IMR-90 (cell line): ENCODE results near the gene RHOF. TPM values are rescaled to one million over a fixed set of nuclear protein-coding genes. Genes with fewer than 3 reads are reported as not detected.
"Not testable (repeated sequence)": the region's sequence is repeated elsewhere in the genome, so short reads cannot be mapped to it uniquely, and the experiment has no call there.

ENCODE experiments used
- ATAC-seq: fragments of 200-7000 bp; cut with Tn5 transposase; 2 replicates; pipeline ENCODE4 v1.9.1; 2020; ENCODE audit warnings: low read depth, mild to moderate bottlenecking, moderate library complexity
- BruUV-seq: library from RNA; stranded (reverse); fragments of 400-500 nt; replicated peaks from 2 replicates; lab custom pipeline; 2021; lab: Mats Ljungman, UMichigan
- CTCF ChIA-PET: fragments of 300-600 bp; formaldehyde crosslinking; extraction: SDS; loops from one replicate; lab custom pipeline; 2021; ENCODE audit warnings: antibody characterized with exemption; lab: Yijun Ruan, JAX
- POLR2A ChIA-PET: fragments of 300-600 bp; sonication (Branson Sonifier 250); formaldehyde crosslinking; loops from one replicate; lab custom pipeline; 2022; ENCODE audit warnings: antibody characterized with exemption; ENCODE audit not compliant: unreplicated experiment; lab: Charles Lee
- DNase-seq: peaks from one replicate; pipeline ENCODE4 v3.0.0; 2013
- H2AFZ ChIP-seq: replicated peaks from 2 replicates; pipeline ENCODE3; 2013; ENCODE audit warnings: low read length, mild to moderate bottlenecking; ENCODE audit not compliant: poor library complexity
- H2AK5ac ChIP-seq: 2 replicates; pipeline ENCODE4 v1.6.1; 2013; ENCODE audit warnings: low read depth, low read length, inconsistent platforms
- H2AK9ac ChIP-seq: replicated peaks from 2 replicates; pipeline ENCODE3; 2013; ENCODE audit warnings: mild to moderate bottlenecking, low read depth, low read length, moderate library complexity; ENCODE audit not compliant: poor library complexity
- H2BK120ac ChIP-seq: 2 replicates; pipeline ENCODE4 v1.6.1; 2013; ENCODE audit warnings: low read depth, low read length, inconsistent platforms
- H2BK15ac ChIP-seq: 3 replicates; pipeline ENCODE4 v1.6.1; 2013; ENCODE audit warnings: low read depth, low read length, inconsistent platforms
- H2BK20ac ChIP-seq: 2 replicates; pipeline ENCODE4 v1.6.1; 2013; ENCODE audit warnings: low read depth, mild to moderate bottlenecking, inconsistent platforms, low read length, moderate library complexity
- H2BK5ac ChIP-seq: 2 replicates; pipeline ENCODE4 v1.6.1; 2013; ENCODE audit warnings: mild to moderate bottlenecking, low read depth, low read length, inconsistent platforms; ENCODE audit not compliant: poor library complexity, severe bottlenecking
- H3K14ac ChIP-seq: replicated peaks from 2 replicates; pipeline ENCODE4 v1.6.1; 2013; ENCODE audit warnings: low read depth, low read length, inconsistent platforms
- H3K18ac ChIP-seq: 2 replicates; pipeline ENCODE4 v1.6.1; 2013; ENCODE audit warnings: low read depth, low read length, control low read depth
- H3K23ac ChIP-seq: 2 replicates; pipeline ENCODE4 v1.6.1; 2013; ENCODE audit warnings: low read depth, low read length, inconsistent platforms
- H3K27ac ChIP-seq: 2 replicates; pipeline ENCODE4 v1.5.1; 2013; ENCODE audit warnings: mild to moderate bottlenecking, control low read depth, low read length; ENCODE audit not compliant: insufficient read depth
- H3K27me3 ChIP-seq: 2 replicates; pipeline ENCODE4 v1.6.1; 2013; ENCODE audit warnings: low read length; ENCODE audit not compliant: control insufficient read depth, insufficient read depth
- H3K36me3 ChIP-seq: 2 replicates; pipeline ENCODE4 v1.6.1; 2013; ENCODE audit warnings: low read length, mixed read lengths; ENCODE audit not compliant: control insufficient read depth, insufficient read depth
- H3K4ac ChIP-seq: 2 replicates; pipeline ENCODE4 v1.6.1; 2013; ENCODE audit warnings: low read depth, low read length, inconsistent platforms
- H3K4me1 ChIP-seq: 2 replicates; pipeline ENCODE4 v1.6.1; 2013; ENCODE audit warnings: low read length, mixed read lengths; ENCODE audit not compliant: control insufficient read depth, insufficient read depth
- H3K4me2 ChIP-seq: 2 replicates; pipeline ENCODE4 v1.6.1; 2013; ENCODE audit warnings: low read depth, mild to moderate bottlenecking, control low read depth, low read length, moderate library complexity
- H3K4me3 ChIP-seq: 2 replicates; pipeline ENCODE4 v1.5.1; 2013; ENCODE audit warnings: low read depth, mild to moderate bottlenecking, control low read depth, low read length, moderate library complexity; ENCODE audit not compliant: insufficient read depth
- H3K56ac ChIP-seq: 2 replicates; pipeline ENCODE4 v1.6.1; 2013; ENCODE audit warnings: low read length, inconsistent platforms; ENCODE audit not compliant: insufficient read depth; ENCODE audit errors: extremely low read depth
- H3K79me1 ChIP-seq, 2 experiments: 2 replicates each; pipeline ENCODE4 v1.6.1; 2013; ENCODE audit warnings: low read length in 2 of 2, inconsistent platforms in 1 of 2, low read depth in 1 of 2
- H3K9ac ChIP-seq: 2 replicates; pipeline ENCODE4 v1.6.1; 2013; ENCODE audit warnings: low read depth, low read length, control low read depth
- H3K9me1 ChIP-seq: 2 replicates; pipeline ENCODE4 v1.6.1; 2013; ENCODE audit warnings: low read length, inconsistent platforms; ENCODE audit not compliant: insufficient read depth
- H3K9me3 ChIP-seq: 2 replicates; pipeline ENCODE4 v1.6.1; 2013; ENCODE audit warnings: low read length; ENCODE audit not compliant: control insufficient read depth, insufficient read depth
- H4K20me1 ChIP-seq: 2 replicates; pipeline ENCODE4 v1.6.1; 2013; ENCODE audit warnings: low read length, inconsistent platforms; ENCODE audit not compliant: insufficient read depth
- H4K5ac ChIP-seq: 2 replicates; pipeline ENCODE4 v1.6.1; 2013; ENCODE audit warnings: mild to moderate bottlenecking, low read depth, low read length, control low read depth
- H4K8ac ChIP-seq, 2 experiments: 2 replicates each; pipeline ENCODE4 v1.6.1; 2013; ENCODE audit warnings: low read depth in 2 of 2, low read length in 2 of 2, control low read depth in 1 of 2, inconsistent platforms in 1 of 2
- H4K91ac ChIP-seq: 2 replicates; pipeline ENCODE4 v1.6.1; 2013; ENCODE audit warnings: low read depth, low read length, inconsistent platforms; ENCODE audit not compliant: insufficient read depth
- WGBS, 2 experiments: methylation state at CpG; one replicate each; pipeline versions ENCODE4 v1.1.5 to v1.1.7; 2013; ENCODE audit warnings: missing lambda C conversion rate in 2 of 2; ENCODE audit not compliant: insufficient read length in 1 of 2; ENCODE audit errors: extremely low coverage in 2 of 2; 5-methylcytosine and 5-hydroxymethylcytosine counted together
- dilution Hi-C: fragments of 300-500 bp; cut with HindIII; formaldehyde crosslinking; loops from one replicate; pipeline ENCODE4 v1.14.3; 2018; ENCODE audit warnings: low sequenced_read_pairs; ENCODE audit not compliant: unreplicated experiment
- in situ Hi-C: fragments of 300-500 bp; cut with MboI; formaldehyde crosslinking; loops from 3 replicates; pipeline ENCODE4 v1.14.3; 2019; ENCODE audit warnings: low sequenced_read_pairs, inconsistent platforms, mixed read lengths
- intact Hi-C: fragments of 100-400 bp; cut with micrococcal nuclease; formaldehyde crosslinking; loops from 2 replicates; pipeline ENCODE4 v1.10.0; 2022
- polyA plus RNA-seq, 3 experiments: library from polyadenylated mRNA; depleted of rRNA; stranded (reverse); fragments of >200 nt; gene quantifications; 2 replicates each; pipeline ENCODE4 v1.2.3, GENCODE V29; 2012; ENCODE audit warnings: low replicate concordance in 1 of 3
- total RNA-seq: library from RNA; depleted of rRNA; stranded (reverse); fragments of >200 nt; gene quantifications from 2 replicates; pipeline ENCODE4 v1.2.3, GENCODE V29; 2012

RHOF gene
- total and polyA plus RNA-seq, 2 of the 4 experiments (the other 2 are of a cell fraction) = 3.0 to 5.1 TPM

- H3K9me3 ChIP-seq, H3K23ac ChIP-seq, H2BK20ac ChIP-seq, H2BK120ac ChIP-seq, H2BK5ac ChIP-seq, H2BK15ac ChIP-seq, H4K8ac ChIP-seq, ATAC-seq, POLR2A ChIA-PET, H3K4me2 ChIP-seq, H4K20me1 ChIP-seq, H3K56ac ChIP-seq, H3K4ac ChIP-seq, H2AK9ac ChIP-seq, intact Hi-C loops, CTCF ChIA-PET, H3K27ac ChIP-seq, H4K91ac ChIP-seq, H3K4me3 ChIP-seq, dilution Hi-C loops, H2AK5ac ChIP-seq, H3K14ac ChIP-seq, BruUV-seq, H2AFZ ChIP-seq, H4K5ac ChIP-seq, DNase-seq, H3K18ac ChIP-seq, H3K27me3 ChIP-seq, in situ Hi-C loops, H3K9me1 ChIP-seq, H3K9ac ChIP-seq: not testable (repeated sequence)
- H3K4me1 ChIP-seq = peaks cover 14% of the 10 kb centered on the region
- peaks cover 11 to 49% of the 10 kb centered on the region in 2 experiments for H3K79me1 ChIP-seq
- 100% methylated on average over 2 of the region's 5 CpGs; no CpG with 5 or more reads in 1 of the 2 experiments for WGBS, 2 experiments
- H3K36me3 ChIP-seq = peaks cover 17% of the 10 kb centered on the region
Observed at GRCh38 chr12:121745545-121745944, 47.9 kb downstream of the RHOF start.
